T-helper 2 cell (primary cell): ENCODE measurements around the gene FAM24B.

Experiments
- DNase-seq, 5 experiments: peaks; one replicate each; pipeline versions ENCODE4 v3.0.0 to v3.0.0-alpha.2; 2012 to 2022

Gene FAM24B

DNA sequence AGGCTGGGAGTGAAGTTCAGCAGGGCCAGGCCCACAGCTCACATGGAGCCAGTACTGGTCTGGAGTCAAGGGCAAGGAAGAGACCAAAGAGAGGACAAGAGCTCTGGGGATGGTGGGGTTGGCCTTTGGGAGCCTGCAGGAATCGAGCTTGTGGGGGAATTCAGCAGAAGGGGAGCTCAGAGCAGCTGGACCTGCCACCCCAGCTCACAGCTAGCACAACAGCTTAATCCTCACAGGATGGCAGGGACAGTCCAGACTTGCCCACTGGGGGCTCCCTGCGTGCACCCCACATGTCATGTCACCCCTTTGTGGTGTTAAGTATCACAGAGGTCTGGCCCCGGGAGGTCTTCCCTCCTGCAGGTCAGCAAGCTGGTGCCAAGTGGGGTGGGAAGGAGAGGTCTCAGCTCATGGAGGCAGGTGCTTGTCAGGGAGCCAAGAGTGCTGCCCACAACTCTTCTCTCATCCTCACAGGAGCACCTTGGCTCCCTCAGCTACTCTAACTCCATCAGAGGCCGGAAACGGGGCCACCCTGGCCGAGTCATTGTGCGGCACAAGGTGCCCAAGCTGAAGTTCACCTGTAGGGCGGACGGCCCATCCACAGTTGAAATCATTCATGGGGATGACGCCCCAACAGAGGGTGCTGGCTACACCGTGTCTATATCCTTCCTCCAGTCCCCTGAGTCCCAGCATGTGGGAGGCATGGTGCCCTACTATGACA is 56.2 kb downstream of the FAM24B start:
- no peak for DNase-seq

- no peak for DNase-seq
Observed at GRCh38 chr10:122821808-122822207, 57.6 kb downstream of the FAM24B start.

DNA sequence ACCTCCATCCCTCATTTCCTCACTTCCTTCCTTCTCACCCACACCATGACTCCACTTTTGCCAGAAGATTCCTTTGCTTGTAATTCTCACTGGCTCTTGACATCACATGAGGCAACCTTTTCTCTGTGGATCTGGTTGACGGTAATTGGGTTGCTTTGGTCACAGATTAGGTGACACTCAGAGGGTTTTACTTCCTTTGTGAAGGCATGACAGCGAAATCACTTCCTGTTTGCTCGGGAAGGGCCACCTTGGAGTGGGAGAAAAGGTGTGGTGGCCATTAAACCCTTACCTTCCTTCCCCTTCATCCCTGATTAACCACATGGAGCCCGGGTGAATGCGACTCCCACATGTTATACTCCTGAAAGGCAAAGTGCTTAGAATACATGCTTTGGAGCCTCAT is 63.9 kb downstream of the FAM24B start:
- DNase-seq, result no peak

GRCh38 chr10:122814493-122814892 is 64.9 kb downstream of the FAM24B start:
- no peak for DNase-seq

DNA sequence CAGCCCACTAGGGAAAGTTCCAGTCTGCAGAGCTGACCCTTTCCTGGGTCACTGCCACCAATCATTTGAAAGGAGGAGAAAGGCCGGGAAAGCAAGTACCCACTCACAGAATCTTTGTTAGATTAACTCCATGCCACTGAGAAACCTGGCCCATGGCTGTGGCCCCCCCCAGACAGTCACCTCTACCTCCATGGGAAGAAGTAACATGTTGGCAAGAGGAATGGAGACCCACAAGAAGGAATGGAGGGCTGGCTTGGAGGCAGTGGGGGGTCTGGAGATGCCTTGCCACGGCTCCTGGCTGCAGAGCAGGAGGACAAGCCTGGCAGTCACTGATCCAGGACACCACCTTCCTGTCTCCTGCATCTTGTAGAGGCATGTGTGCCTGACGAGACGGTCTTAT is 66.6 kb downstream of the FAM24B start:
- no peak for DNase-seq

DNA sequence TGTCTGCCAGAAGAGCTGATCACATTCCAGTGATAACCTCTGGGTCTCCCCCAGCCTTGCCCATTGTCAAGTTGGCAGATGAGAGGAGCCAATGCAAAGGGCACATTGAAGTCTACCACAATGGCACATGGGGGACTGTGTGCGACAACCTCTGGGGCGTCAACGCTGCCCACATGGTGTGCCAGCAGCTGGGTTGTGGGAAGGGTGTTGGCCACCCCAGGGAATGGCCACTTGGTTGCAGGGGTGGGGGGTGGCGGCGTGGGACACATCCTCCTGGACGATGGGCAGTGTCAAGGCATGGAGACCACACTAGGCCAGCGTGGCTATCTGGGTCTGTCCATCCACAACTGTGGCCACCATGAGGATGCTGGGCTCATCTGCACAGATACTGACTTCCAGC is 77.1 kb downstream of the FAM24B start:
- no peak for DNase-seq
